ENCODE measurements around the gene UROC1. TPM values are rescaled to one million over a fixed set of nuclear protein-coding genes. Genes with fewer than 3 reads are reported as not detected.

UROC1 gene
- total RNA-seq, 2 donors from 2014 or later, result not detected

DNA sequence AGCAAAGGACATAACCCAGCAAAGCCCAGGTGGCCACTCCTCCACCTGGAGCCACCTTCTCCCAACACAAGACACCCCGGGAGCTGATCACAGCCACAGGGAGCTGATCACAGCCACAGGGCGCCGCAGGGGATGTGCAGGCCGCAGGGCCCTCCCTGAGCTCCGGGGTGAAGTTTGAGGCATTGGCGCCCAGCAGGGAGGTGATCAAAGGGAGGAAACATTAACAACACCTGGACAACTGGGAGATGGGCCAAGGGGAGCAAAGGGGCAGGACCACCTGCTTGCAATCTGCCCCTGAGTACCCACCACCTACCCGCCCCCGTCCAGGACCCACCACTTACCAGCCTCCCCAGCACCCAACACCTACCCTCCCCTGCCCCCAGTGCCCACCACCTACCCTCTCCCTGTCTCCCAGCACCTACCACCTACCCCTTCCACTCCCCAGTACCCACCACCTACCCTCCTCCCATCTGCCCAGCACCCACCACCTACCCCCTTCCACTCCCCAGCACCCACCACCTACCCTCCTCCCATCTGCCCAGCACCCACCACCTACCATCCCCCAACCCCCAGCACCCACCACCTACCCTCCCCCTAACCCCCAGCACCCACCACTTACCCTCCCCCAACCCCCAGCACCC lies 2.4 kb downstream of the UROC1 start:
- Histone ChIP-seq H3K27me3 (no peaks in the 10 kb centered on the region), H3K4me3 (no peak overlapping the region), H3K4me1 (no peaks in the 10 kb centered on the region), H3K9ac (ENCODE audit: low read depth in 2 of 2, low read length in 2 of 2) (no peak overlapping the region), H3K9me3 (no peaks in the 10 kb centered on the region), H3K36me3 (no peaks in the 10 kb centered on the region), H3K27ac (no peak overlapping the region)
- TF ChIP-seq, protein P1, sequence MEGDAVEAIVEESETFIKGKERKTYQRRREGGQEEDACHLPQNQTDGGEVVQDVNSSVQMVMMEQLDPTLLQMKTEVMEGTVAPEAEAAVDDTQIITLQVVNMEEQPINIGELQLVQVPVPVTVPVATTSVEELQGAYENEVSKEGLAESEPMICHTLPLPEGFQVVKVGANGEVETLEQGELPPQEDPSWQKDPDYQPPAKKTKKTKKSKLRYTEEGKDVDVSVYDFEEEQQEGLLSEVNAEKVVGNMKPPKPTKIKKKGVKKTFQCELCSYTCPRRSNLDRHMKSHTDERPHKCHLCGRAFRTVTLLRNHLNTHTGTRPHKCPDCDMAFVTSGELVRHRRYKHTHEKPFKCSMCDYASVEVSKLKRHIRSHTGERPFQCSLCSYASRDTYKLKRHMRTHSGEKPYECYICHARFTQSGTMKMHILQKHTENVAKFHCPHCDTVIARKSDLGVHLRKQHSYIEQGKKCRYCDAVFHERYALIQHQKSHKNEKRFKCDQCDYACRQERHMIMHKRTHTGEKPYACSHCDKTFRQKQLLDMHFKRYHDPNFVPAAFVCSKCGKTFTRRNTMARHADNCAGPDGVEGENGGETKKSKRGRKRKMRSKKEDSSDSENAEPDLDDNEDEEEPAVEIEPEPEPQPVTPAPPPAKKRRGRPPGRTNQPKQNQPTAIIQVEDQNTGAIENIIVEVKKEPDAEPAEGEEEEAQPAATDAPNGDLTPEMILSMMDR (IDR thresholded peaks at IDR 0.05), result no peak
- intact Hi-C loops (cut with DNase I), result no loop called here
- DNase-seq, result no peak

DNA sequence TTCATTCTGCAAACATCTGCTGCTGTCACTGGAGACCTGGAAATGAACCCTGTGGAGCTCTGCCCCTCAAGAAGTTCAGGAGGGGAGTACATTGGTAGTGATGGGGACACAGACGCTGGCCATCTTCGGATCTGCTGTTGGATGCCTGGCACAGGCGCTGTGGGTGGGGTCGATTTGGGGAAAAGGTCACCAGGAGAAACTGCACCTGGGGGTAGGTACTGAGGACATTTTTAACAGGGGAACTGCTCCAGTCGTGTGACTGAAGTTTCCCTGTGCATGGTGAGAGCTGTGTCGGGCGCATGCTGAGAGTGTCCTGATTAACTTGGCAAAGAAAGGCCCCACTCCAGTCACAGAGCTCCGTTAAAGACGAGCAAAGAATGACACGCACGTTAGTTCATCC lies 3.4 kb downstream of the UROC1 start:
- H3K27ac ChIP-seq, result no peak overlapping the region
- no peaks in the 10 kb centered on the region for H3K27me3 ChIP-seq
- no peaks in the 10 kb centered on the region for H3K4me1 ChIP-seq
- intact Hi-C loops (cut with DNase I), result no loop called here
- H3K36me3 ChIP-seq, result no peaks in the 10 kb centered on the region
- no peak overlapping the region for H3K4me3 ChIP-seq
- no peak overlapping the region for H3K9ac ChIP-seq (ENCODE audit: low read depth in 2 of 2, low read length in 2 of 2)
- no peak for DNase-seq
- TF ChIP-seq, protein P1 (IDR thresholded peaks at IDR 0.05), result no peak
- no peaks in the 10 kb centered on the region for H3K9me3 ChIP-seq

DNA sequence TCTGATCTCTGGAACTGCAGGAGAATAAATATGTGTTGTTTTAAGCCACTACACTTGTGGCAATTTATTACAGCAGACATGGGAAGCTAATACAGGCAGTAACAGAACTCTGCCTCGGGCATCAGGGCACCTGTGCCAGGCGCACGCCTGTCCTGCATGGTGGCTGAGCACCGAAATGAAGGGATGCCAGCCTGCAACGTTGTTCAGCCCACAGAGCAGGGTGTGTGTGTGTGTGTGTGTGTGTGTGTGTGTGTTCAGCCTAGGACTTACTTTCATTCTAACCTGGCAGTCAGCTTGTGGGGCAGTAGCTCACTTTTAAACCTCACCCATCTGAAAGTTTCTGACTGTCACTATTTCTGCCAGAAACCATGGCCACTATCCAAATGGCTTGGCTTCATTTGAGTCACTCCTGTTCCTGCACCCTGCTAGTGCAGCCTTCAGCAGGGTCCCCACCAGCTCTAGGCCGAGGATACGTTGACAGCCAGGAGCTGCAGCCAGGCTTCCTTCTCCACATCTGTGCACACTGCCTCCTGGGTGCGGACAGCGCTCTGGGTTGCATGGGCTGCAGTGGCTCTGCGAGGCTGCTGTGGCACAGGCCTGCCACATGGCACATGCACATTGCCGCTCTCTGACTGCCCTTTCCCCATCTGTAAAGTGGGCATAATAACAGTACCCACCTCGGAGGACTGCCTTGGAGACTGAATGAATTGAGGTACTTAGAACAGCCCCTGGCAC lies 4.5 kb downstream of the UROC1 start:
- no peaks in the 10 kb centered on the region for H3K9me3 ChIP-seq
- no peaks in the 10 kb centered on the region for H3K27me3 ChIP-seq
- no peaks in the 10 kb centered on the region for H3K36me3 ChIP-seq
- no peak overlapping the region for H3K9ac ChIP-seq (ENCODE audit: low read depth in 2 of 2, low read length in 2 of 2)
- no peak overlapping the region for H3K4me3 ChIP-seq
- TF ChIP-seq, protein P1 (IDR thresholded peaks at IDR 0.05), result no peak
- no peak overlapping the region for H3K27ac ChIP-seq
- no peak for DNase-seq
- no peaks in the 10 kb centered on the region for H3K4me1 ChIP-seq
- intact Hi-C loops (cut with DNase I), result no loop called here

DNA sequence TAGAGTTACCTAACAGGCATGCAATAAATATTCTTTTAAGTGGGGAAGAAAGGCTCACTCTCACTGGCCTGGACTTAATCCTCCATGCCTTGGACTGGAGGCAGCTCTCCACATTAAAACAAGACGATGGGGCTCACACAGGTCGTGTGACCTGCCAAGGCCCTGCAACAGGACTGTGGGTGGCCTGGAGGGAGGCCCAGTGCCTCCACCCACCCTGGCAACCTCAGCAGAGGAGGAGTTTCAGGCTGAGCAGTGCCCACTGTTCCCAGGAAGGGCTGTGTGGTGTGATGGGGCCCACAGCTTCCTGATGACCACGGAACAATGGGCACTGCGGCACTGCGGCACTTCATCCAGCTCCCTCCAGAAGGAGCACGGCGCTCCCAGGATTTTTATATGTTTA lies 5.5 kb downstream of the UROC1 start:
- no peak overlapping the region for H3K4me3 ChIP-seq
- TF ChIP-seq, protein P1 (IDR thresholded peaks at IDR 0.05), result no peak
- no peaks in the 10 kb centered on the region for H3K4me1 ChIP-seq
- H3K9ac ChIP-seq (ENCODE audit: low read depth in 2 of 2, low read length in 2 of 2), result no peak overlapping the region
- DNase-seq, result no peak
- H3K27me3 ChIP-seq, result no peaks in the 10 kb centered on the region
- no peaks in the 10 kb centered on the region for H3K9me3 ChIP-seq
- no peaks in the 10 kb centered on the region for H3K36me3 ChIP-seq
- H3K27ac ChIP-seq, result no peak overlapping the region
- intact Hi-C loops (cut with DNase I), result no loop called here

DNA sequence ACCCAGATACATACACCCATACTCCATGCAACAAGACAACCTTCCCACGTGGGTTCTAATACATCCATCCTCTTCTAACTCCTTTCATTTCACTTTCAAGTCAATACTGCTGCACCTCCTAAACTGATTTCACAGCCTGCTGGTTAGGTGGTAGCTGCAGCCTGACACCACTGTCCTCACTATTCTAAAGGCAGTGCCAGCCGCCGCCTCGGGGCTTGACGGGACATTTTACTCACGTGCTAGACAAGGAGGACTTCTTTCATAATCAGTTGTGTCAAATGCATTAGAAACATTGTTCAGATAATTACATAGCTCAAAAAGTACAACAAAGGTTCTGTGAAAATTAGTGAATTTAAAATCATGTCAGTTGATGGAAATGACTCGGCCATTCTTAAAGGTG lies 6.3 kb downstream of the UROC1 start:
- no peaks in the 10 kb centered on the region for H3K27me3 ChIP-seq
- H3K9me3 ChIP-seq, result no peaks in the 10 kb centered on the region
- intact Hi-C loops (cut with DNase I), result no loop called here
- no peak for DNase-seq
- H3K27ac ChIP-seq, result no peak overlapping the region
- no peaks in the 10 kb centered on the region for H3K4me1 ChIP-seq
- TF ChIP-seq, protein P1 (IDR thresholded peaks at IDR 0.05), result no peak
- no peak overlapping the region for H3K4me3 ChIP-seq
- no peak overlapping the region for H3K9ac ChIP-seq (ENCODE audit: low read depth in 2 of 2, low read length in 2 of 2)
- no peaks in the 10 kb centered on the region for H3K36me3 ChIP-seq
